Endothelial cell (in vitro differentiated cells): ENCODE measurements around the gene KAT2A. TPM values are rescaled to one million over a fixed set of nuclear protein-coding genes. Genes with fewer than 3 reads are reported as not detected.

Experiments used
- DNase-seq: peaks from one replicate; pipeline ENCODE4 v3.0.0; 2021; ENCODE audit warnings: low spot score
- H3K27ac Mint-ChIP-seq: one replicate; pipeline ENCODE4 v1.8.0; 2021; ENCODE audit warnings: mixed read lengths, inconsistent platforms; ENCODE audit not compliant: unreplicated experiment
- H3K27me3 Mint-ChIP-seq: one replicate; pipeline ENCODE4 v1.8.0; 2021; ENCODE audit warnings: mild to moderate bottlenecking, moderate library complexity, mixed read lengths, inconsistent platforms; ENCODE audit not compliant: unreplicated experiment
- H3K36me3 Mint-ChIP-seq: one replicate; pipeline ENCODE4 v1.8.0; 2021; ENCODE audit warnings: mild to moderate bottlenecking, low read depth, mixed read lengths, inconsistent platforms; ENCODE audit not compliant: unreplicated experiment
- H3K4me1 Mint-ChIP-seq: one replicate; pipeline ENCODE4 v1.8.0; 2021; ENCODE audit warnings: mild to moderate bottlenecking, mixed read lengths, inconsistent platforms; ENCODE audit not compliant: unreplicated experiment
- H3K4me3 Mint-ChIP-seq: one replicate; pipeline ENCODE4 v1.8.0; 2021; ENCODE audit warnings: mild to moderate bottlenecking, mixed read lengths, inconsistent platforms; ENCODE audit not compliant: unreplicated experiment
- H3K9me3 Mint-ChIP-seq: one replicate; pipeline ENCODE4 v1.8.0; 2021; ENCODE audit warnings: mixed read lengths, inconsistent platforms; ENCODE audit not compliant: unreplicated experiment
- CTCF ChIP-seq: fragments of 200-600 bp; sonication (generic); IDR thresholded peaks from one replicate; pipeline ENCODE4 v1.5.0; 2021; ENCODE audit warnings: antibody characterized with exemption; ENCODE audit not compliant: unreplicated experiment
- total RNA-seq: library from RNA; stranded (reverse); fragmentation: NEBNext Ultra II Directional; extraction: Animal tissue kit (Norgen Biotek cat#: 25700); gene quantifications from one replicate; pipeline ENCODE4 v1.2.1, GENCODE V29; 2021; ENCODE audit not compliant: unreplicated experiment

KAT2A gene
- total RNA-seq, 1 donor from 2014 or later, result 22.8 TPM

DNA sequence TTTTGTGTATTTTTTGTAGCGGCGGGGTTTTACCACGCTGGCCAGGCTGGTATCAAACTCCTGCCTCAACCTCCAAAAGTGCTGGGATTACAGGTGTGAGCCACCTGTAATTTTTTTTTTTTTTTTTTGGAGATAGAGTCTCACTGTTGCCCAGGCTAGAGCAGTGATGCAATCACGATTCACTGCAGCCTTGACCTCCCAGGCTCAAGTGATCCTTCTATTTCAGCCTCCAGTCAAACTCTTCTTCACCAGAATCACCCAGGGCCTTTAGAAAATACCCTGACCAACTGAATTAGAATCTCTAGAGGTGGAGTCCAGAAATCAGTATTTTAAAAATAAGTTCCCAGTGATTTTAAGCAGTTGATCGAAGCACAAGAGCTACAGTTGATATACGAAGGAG is 14.0 kb upstream of the KAT2A start:
- Mint-ChIP-seq H3K27ac (no peak overlapping the region), H3K27me3 (peaks cover 10% of the 10 kb centered on the region), H3K4me1 (peaks cover 68% of the 10 kb centered on the region), H3K4me3 (peak overlapping the region; percentile 45), H3K9me3 (no peaks in the 10 kb centered on the region), H3K36me3 (peaks cover 12% of the 10 kb centered on the region)
- TF ChIP-seq CTCF, result no peak
- no peak for DNase-seq

GRCh38 chr17:42133461-42134041 is 12.4 kb upstream of the KAT2A start:
- H3K36me3 Mint-ChIP-seq, result peaks cover 26% of the 10 kb centered on the region
- no peak for TF ChIP-seq CTCF
- no peaks in the 10 kb centered on the region for H3K9me3 Mint-ChIP-seq
- H3K4me1 Mint-ChIP-seq, result peaks cover 70% of the 10 kb centered on the region
- no peak overlapping the region for H3K4me3 Mint-ChIP-seq
- H3K27me3 Mint-ChIP-seq, result peaks cover 11% of the 10 kb centered on the region
- H3K27ac Mint-ChIP-seq, result peak overlapping the region; percentile 79
- DNase-seq, result no peak

GRCh38 chr17:42132941-42133340 is 11.8 kb upstream of the KAT2A start:
- H3K36me3 Mint-ChIP-seq, result peaks cover 31% of the 10 kb centered on the region
- H3K9me3 Mint-ChIP-seq, result no peaks in the 10 kb centered on the region
- H3K4me1 Mint-ChIP-seq, result peaks cover 66% of the 10 kb centered on the region
- peak overlapping the region; percentile 51 for H3K4me3 Mint-ChIP-seq
- H3K27ac Mint-ChIP-seq, result peak overlapping the region; percentile 79
- peaks cover 11% of the 10 kb centered on the region for H3K27me3 Mint-ChIP-seq
- no peak for TF ChIP-seq CTCF
- no peak for DNase-seq

DNA sequence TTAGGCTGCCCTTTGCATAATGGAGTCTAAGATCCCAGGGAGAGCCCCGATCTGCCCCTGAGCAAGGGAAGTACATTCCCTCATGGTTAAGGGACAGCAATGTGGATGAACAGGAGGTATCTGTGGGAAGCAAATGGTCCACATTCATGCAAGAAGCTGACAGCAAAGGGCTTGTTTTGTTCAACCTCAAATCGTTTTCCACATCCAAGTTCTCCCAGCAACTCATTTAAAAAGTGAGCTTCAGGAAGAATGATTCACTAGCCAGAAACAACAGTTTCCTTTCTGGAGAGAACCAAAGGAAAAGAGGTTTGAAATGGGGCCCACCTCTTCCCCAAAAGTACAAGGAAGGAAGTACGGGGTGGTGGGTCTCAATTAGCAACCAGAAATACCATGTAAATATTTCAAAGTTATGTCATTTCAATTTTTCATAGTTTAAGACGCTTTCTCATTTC is 10.8 kb upstream of the KAT2A start:
- Mint-ChIP-seq H3K36me3 (peaks cover 38% of the 10 kb centered on the region), H3K27me3 (peaks cover 11% of the 10 kb centered on the region), H3K9me3 (no peaks in the 10 kb centered on the region), H3K27ac (peak overlapping the region; percentile 84), H3K4me1 (peaks cover 65% of the 10 kb centered on the region), H3K4me3 (no peak overlapping the region)
- no peak for TF ChIP-seq CTCF
- DNase-seq, result no peak

- Mint-ChIP-seq H3K27me3 (peaks cover 11% of the 10 kb centered on the region), H3K4me1 (peaks cover 59% of the 10 kb centered on the region), H3K9me3 (no peaks in the 10 kb centered on the region), H3K27ac (peak overlapping the region; percentile 84), H3K4me3 (peak overlapping the region; percentile 21), H3K36me3 (peaks cover 42% of the 10 kb centered on the region)
- no peak for DNase-seq
- no peak for TF ChIP-seq CTCF
Measured at GRCh38 chr17:42131232-42131631, 10.1 kb upstream of the KAT2A start.
